HG03135 (cell line): ENCODE data around the gene HTT.

Source experiments
- ATAC-seq: cut with Tn5 transposase; IDR thresholded peaks from one replicate; pipeline ENCODE4 v1.9.1; 2021; ENCODE audit warnings: mild to moderate bottlenecking, moderate library complexity; ENCODE audit not compliant: unreplicated experiment

Gene HTT

DNA sequence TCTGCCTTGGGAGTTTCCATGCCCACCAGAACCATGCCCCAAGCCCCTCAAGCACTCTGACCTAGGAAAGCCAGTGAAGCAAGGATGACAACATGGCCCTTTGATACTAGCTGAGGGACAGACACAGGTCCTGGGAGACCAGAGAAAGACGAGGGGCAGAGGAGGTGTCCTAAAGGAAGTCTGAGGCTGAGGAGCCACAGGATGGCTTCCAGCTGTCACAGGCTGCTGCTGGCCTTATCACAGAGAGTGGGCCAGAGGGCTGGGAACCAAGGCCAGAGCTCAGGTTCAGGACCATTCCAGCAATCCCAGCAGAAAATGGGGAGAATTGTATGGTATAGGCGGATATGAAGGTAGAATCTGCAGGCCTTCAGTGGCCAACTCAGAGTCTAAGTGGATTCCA lies 142.8 kb downstream of the HTT start:
- ATAC-seq = no peak

DNA sequence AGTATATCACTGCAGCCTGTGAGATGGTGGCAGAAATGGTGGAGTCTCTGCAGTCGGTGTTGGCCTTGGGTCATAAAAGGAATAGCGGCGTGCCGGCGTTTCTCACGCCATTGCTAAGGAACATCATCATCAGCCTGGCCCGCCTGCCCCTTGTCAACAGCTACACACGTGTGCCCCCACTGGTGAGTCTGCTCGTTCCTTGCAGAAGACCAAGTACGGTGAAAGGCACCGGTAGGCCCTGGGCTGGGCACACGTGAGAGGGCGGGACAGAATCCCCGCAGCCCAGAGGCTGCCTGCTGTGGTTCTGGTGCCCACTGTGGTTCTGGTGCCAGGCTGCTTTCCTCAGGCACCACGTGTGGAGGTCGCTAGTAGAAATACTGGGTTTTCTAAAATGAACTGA lies 143.3 kb downstream of the HTT start:
- no peak for ATAC-seq

DNA sequence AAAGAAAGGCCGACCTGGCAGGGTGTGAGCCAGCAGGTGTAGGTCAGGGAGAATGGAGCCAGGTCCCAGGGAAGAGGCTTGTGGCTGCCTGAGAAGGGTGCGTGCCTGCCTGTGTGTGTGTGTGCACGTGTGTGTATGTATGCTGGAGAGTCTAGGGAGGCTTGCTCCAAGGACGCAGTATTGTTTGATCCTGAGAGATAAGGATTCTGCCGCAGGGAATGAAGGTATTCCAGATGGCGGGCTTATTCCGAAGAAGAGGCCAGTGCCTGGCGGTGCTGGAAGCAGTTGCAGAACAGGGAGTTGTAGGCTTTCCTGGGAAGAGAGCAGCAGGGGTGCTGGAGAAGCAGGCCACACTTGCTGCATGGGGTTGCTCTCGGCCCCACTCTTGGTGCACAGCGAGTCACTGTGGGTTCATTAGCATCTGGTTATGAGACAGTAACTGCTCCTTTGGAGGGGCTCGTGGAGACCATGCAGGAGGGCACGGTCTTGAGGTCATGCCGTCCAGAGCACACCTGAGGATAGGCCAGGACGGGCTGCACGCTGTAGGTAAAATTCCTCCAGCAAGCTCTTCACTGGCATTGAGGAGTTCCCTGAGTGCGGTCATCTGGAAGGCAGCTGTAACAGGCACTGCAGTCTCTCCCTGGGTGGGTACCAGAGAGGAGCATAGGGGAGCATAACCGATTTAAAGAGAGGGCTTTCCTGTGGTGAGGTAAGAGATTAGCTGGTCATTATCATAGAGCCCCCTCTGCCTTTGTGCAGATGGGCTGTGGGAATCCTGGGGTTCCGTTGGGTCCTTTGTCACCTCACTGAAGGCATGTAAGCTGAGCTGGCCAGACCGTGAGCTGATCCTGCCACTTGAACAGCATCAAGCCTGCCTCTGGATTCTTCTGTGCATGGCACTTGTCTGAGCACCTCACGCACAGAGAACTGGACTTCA lies 144.6 kb downstream of the HTT start:
- no peak for ATAC-seq

DNA sequence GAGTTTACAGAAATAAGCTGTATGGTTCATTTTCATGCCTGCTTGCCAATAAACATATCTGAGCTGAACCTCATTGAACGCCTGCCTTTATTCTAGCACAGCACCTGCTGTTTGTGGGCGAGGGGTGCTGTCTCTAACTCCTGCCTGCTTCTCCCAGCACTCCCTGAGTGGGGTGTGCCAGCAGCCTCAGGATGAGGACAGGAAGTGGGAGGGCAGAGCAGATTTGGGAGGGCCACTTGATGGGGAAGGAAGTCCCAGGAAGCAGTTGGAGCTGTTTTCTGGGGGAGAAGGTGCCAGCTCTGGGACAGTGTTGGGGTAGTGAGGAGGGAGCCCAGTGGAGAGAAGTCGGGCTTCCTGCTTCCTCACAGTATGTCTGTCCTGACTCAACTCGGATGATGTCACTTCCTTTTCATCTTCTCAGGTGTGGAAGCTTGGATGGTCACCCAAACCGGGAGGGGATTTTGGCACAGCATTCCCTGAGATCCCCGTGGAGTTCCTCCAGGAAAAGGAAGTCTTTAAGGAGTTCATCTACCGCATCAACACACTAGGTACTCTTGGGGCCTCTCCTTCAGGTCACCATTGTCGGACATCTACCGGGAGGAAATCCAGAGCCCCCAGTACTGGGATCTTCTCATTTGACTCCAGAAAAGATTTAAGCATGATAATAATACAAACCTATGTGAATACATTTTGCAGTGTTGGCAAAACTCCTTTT lies 145.4 kb downstream of the HTT start:
- no peak for ATAC-seq

DNA sequence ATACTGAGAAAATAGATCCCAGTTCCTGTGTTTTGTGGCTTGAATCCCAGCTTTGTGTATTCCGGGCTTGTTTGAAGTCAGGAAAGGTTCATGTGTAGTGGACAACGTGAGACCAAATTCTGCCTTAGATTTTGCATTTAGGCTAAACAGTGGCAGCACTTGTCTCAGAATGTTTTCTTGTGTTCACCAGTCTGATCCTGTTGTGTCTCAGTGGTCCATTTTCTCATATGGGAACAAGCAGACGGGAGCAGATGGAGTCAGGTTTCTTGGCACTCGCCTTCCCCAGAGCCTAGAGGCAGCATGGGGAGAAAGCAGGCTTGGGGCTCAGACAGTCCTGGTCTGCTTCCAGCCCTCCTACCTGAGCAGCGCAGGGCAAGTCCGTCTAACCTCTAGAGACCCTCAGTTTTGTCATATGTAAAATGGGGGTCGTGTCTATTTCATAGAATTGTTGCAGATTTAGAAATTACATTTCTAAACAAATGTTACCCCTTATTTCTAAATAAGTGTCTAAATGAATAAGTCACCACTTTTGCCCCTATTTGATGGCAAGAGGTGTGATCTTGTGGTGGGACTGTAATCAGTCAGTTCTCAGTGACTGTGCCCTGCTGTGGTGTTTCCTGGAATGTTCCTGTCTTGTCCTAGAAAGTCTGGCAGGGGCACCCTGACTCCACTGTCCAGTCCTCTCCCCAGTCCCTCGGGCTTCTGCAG lies 146.1 kb downstream of the HTT start:
- no peak for ATAC-seq

DNA sequence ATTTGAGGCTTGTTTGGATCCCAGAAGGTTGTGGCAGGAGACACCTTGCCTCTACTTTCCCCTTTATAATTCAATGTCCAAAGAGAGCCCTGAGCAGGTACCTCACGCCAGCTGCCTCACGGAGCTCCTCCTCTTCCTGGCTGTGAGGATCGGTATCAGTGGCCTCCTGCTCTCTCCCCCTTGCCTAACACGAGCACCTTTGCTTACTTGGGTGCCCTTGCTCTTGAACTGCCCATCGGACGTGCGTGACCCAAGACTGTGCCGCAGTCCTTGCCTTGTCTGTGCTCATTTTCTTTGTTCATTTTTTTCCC lies 146.7 kb downstream of the HTT start:
- ATAC-seq = no peak

DNA sequence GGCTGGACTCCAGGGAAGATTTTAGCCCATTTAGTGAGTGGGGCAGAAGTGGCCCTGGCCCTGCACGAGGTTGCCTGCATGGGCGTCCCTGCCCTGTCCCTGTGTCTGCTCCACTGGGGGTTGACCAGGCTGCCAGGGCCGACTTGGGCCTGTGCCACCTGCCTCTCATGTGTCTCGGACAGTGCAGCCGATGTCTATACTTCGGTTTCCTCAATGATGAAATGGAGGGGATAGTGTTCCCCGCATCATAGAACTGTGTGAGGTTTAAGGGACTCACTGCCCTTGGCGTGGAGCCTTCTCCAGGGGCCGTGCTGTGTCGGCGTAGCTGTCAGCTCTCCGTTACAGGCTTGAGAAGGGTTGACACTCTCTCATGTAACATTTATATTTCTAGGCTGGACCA lies 147.5 kb downstream of the HTT start:
- ATAC-seq = no peak

DNA sequence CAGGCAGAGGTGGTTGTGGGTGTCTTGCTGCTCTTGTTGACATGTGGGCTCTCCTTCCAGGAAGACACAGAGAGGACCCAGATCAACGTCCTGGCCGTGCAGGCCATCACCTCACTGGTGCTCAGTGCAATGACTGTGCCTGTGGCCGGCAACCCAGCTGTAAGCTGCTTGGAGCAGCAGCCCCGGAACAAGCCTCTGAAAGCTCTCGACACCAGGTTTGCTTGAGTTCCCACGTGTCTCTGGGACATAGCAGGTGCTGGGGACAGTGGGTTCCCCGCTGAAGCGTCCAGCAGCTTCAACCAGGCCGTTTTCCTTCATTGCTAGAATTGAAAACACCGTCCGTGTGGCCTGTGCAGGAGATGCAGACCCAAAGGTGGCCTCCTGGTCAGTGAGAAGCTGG lies 148.9 kb downstream of the HTT start:
- no peak for ATAC-seq

DNA sequence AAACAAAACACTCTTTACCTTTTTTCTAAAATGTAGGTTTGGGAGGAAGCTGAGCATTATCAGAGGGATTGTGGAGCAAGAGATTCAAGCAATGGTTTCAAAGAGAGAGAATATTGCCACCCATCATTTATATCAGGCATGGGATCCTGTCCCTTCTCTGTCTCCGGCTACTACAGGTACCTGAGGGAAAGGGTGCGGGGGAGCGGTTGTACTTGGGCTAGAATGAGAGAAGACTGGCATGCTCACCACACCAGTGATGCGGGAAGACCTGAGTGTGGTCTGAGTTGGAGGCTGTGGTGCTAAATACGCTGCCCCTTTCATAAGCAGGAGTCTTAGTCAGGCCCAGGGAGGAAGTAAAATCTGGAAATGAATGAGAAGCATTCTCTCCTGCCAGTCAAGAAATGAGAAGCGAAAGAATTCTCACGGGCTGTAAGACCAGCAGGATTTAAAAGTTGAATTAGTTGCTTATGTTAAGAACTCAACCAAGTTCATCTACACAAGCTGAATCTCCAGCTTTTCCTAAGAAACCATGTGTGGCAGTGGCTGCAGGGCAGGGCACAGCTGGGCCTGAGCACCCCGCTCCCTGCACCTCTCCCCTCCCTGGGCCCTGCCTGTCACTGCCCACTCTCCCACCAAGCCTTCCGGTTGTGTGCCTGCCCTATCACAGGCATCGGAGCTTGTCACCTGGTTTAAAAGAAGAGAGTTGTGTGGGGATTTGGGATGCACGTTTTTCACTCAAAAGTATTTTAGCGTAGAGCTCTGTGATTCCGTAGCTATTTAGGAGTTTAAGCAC lies 149.7 kb downstream of the HTT start:
- ATAC-seq = no peak

DNA sequence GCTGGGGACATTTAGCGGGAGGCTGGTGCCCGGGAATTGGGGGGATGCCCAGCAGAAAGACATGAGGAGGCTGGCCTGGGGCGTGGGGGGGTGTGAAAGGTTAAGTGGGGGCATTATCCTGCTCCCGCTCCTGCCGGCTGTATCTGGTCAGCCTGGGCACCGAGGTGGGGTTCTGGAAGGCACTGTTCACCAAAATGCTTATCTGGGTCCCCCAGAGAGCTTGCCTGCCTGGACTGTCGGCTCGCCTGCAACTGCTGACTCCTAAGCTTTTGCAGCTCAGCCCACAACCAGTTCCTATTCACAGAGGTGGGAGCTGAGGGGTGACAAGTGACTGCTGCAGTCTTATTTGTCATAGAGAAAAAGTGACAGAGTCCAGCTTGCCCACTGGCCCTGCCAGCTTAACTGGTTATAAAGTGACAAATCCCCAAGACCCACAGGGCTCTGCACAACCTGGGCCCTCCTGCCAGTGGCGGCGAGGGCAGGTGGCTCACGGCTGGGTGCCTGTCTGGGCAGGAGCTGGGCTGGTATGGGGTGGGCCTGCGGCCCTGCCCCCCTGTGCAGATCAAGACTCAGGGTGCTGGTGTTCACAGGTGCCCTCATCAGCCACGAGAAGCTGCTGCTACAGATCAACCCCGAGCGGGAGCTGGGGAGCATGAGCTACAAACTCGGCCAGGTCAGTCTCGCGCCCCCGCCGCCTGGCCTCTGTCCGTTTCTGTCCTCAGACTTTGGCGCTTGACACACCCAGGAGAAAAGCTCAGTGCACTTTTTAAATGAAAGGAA lies 150.8 kb downstream of the HTT start:
- no peak for ATAC-seq

DNA sequence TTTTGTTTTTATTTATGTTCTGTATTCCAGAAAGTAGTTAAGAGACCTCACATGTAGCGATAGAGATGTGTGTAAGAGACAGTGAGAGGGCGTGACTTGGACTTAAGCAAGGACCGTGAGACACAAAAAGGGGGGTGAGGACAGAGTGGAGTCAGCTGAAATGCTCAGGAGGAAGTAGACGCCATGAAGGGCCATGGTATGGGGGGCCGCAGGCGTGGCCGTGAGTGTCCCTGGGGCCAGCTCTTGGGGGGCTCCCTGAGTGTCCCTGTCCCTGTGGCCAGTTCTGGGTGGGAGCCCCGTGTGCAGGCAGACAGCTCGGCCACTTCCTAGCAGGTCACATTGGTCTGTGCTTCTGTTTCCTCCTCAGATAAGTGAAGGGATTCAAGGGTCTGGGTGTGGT lies 151.5 kb downstream of the HTT start:
- ATAC-seq = no peak

DNA sequence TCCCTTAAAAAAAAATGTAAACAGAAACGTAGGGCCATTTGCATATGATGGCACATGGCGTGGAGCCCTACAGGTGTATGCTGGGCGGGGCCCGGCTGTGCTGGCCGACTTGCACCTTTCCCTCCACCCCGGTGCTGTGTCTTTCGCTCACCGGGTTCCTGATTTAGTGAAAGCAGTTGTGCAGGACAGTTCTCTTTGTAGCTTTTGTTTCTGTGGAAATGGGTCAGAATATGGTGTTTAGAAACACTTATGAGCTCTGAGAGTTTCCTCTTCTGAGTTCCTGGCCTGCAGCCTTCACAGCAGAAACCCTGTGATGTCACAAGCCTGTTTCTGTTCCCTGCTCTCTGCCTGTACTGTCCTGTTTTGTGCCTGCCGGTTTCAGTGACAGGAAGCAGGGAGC lies 152.0 kb downstream of the HTT start:
- ATAC-seq = no peak

DNA sequence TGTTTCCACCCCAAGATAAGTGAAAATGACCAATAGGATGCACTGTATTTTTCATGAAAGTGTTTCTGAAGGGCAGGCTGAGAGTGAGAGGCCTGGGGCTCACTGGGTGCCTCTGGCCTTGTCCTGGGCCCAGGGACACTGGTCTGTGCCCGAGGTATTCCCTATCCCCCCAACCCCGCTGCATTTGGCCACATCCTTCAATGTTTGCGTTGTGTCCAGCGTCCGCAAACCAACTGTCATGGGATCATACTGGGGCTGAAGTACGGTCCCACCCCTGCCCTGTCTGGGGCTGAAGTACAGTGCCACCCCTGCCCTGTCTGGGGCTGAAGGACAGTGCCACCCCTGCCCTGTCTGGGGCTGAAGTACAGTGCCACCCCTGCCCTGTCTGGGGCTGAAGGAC lies 152.5 kb downstream of the HTT start:
- ATAC-seq = no peak

DNA sequence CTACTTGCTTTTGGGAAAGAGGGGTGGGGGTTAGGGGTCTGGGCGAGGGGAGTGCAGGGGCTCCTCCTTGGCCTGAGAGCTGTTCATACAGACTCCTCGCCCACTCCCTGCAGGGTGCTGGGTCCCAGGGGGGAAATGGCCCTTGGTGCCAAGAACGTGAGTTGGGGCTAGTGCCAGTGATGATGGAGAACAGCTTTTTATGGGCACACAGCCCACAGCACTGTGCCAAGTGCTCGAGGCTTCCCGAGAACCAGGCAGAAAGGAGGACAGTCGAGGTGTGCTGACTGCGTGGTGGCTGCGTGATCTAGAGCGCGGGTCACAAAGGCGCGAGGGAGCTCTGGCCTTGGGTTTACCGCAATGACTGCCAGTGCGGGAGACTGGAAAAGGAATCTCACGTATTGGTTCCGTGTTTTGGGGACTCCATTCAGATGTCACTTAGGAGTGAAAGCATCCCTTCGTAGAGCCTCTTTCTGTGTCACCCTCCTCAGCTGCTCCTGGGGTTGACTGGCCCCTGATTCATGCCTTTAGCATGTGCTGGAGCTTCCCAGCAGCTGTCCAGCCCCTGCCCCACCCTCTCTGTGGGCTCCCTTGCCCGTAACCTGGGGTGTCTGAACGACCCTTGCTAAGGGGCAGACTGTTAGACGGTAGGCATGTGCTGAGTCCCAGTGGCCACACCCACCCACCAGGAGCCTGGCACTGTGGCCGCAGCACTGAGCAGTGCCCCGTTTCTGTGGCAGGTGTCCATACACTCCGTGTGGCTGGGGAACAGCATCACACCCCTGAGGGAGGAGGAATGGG lies 153.6 kb downstream of the HTT start:
- ATAC-seq = no peak

DNA sequence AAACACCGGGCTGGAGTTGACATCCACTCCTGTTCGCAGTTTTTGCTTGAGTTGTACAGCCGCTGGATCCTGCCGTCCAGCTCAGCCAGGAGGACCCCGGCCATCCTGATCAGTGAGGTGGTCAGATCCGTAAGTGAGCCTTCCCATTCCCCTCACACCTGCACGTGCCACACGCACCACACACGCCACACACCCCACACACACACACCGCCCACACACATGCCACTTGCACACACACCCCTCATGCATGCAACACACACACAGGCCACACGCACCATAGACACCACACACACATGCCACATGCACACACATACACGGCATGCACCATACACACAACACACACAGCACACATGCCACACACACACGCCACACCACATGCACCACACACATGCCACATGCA lies 154.4 kb downstream of the HTT start:
- no peak for ATAC-seq

DNA sequence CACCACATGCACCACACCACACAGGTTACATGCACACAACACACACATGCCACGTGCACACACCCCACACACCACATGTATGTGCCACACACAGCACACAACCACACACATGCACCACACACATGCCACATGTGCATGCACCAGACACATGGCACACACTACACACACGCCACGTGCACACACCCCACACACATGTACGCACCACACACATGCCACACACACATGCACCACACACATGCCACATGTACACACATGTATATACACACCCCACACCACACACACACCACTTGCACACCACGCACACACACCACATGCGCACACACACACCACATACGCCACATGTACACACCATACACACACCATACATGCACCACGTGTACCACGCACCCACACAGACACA lies 154.8 kb downstream of the HTT start:
- no peak for ATAC-seq

DNA sequence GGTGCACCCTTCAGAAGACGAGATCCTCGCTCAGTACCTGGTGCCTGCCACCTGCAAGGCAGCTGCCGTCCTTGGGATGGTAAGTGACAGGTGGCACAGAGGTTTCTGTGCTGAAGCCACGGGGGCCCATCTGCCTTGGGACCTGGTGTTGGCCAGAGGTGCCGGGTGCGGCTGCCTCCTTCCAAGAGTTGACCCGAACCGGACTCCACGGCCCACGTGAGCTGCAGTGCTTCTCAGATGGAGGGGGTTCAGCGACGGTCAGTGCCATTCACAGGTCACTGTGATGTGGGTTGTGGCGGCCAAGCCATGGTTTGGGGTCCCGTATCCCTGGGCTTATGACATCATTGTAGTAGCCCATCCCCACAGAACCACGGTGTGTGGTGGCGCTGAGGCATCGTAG lies 155.5 kb downstream of the HTT start:
- ATAC-seq = no peak

DNA sequence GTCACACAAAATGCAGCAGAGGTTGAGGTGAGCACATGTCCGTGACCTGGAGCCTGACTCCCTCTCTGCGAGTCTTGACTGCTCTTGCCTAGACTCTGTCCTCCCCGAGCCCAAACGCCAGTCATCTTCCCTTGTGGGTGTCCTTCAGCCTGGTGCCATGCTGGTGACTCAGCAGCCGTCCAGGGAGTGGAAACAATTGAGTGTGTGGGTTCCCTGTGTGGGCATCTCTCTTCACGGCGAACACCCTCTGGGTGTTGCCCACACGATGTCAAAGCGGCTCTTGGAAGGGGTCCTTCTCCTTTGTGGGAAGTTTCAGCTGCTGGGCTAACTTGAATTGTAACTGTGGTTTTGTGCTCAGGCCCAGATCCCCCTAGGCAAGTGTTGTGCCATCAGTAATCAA lies 157.0 kb downstream of the HTT start:
- ATAC-seq = no peak

DNA sequence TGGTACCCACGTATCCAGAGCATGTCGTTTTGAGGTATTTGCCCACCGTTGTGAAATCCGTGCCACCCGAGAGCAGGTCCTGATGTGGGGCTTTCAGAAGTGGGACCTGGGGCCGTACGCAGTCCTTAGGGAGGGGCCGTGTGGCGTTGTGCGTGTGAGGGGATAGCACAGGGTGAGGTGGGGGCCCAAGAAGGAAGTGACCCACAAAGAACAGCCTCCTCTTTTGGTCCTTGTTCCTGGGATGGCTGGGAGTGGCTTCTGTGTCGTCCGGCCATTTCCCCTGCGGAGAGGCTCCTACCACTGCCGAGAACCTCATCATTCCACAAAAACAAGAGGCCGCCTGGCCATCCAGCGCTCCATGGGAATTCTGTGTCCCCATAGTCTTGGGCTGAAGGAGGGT lies 157.5 kb downstream of the HTT start:
- no peak for ATAC-seq

DNA sequence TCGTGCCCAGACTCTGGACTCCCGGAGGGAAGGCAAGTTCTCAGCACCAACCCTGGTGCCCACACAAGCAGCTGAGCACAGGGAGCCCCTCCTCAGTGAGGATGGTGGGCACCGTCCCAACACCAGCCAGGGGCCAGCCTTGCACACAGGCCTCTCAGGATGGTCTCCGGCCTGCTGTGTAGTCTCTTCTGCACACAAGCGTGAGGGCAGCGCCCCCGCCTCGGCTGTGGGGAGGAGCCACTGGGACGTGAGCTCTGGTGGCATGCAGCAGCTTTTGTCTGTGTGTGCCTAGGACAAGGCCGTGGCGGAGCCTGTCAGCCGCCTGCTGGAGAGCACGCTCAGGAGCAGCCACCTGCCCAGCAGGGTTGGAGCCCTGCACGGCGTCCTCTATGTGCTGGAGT lies 158.4 kb downstream of the HTT start:
- ATAC-seq = no peak
